Body of pancreas (tissue), 4 donors: ENCODE results near the gene DLX1.

Source experiments
- POLR2A ChIP-seq, 3 donors: fragments of 450-650 bp; IDR thresholded peaks; one replicate each; pipeline ENCODE4 v1.6.1; 2016; ENCODE audit warnings: antibody characterized with exemption in 3 of 3, mild to moderate bottlenecking in 2 of 3
- TF ChIP-seq, protein P1 (sequence below), 7 experiments: fragments of 450-650 bp in 4 of 7; fragments of 200-600 bp in 3 of 7; sonication (generic) in 3 of 7; IDR thresholded peaks; one replicate each; pipeline ENCODE4 v1.5.1; 2016 to 2019; ENCODE audit warnings: antibody characterized with exemption in 7 of 7

DNA sequence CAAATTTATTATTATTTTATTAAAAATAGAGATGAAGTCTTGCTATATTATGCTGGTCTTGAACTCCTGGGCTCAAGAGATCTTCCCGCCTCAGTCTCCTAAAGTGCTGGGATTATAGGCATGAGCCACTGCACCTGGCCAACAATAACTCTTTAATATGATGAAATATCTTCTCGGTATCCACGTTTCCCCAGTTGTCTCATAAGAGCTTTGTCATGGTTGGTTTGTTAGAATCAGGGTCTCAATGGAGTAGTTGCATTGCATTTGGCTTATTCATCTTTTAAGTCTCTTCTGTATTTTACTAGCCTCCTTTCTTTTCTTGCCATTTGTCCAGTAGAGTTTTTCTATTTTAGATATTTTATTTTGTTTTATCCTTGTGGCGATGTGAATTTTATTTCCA lies 50.1 kb downstream of the DLX1 start:
- TF ChIP-seq, protein P1, sequence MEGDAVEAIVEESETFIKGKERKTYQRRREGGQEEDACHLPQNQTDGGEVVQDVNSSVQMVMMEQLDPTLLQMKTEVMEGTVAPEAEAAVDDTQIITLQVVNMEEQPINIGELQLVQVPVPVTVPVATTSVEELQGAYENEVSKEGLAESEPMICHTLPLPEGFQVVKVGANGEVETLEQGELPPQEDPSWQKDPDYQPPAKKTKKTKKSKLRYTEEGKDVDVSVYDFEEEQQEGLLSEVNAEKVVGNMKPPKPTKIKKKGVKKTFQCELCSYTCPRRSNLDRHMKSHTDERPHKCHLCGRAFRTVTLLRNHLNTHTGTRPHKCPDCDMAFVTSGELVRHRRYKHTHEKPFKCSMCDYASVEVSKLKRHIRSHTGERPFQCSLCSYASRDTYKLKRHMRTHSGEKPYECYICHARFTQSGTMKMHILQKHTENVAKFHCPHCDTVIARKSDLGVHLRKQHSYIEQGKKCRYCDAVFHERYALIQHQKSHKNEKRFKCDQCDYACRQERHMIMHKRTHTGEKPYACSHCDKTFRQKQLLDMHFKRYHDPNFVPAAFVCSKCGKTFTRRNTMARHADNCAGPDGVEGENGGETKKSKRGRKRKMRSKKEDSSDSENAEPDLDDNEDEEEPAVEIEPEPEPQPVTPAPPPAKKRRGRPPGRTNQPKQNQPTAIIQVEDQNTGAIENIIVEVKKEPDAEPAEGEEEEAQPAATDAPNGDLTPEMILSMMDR (IDR thresholded peaks at IDR 0.05): no peak
- no peak for TF ChIP-seq POLR2A (IDR thresholded peaks at IDR 0.05)
